K562 (cell line): ENCODE data around the gene KCNA2. TPM values are rescaled to one million over a fixed set of nuclear protein-coding genes. Genes with fewer than 3 reads are reported as not detected.

Source experiments
- ATAC-seq: fragments of 200-7000 bp; cut with Tn5 transposase; 3 replicates; pipeline ENCODE4 v1.9.1; 2020; ENCODE audit warnings: moderate library complexity
- BruUV-seq: library from RNA; stranded (reverse); fragments of 400-500 nt; replicated peaks from 2 replicates; lab custom pipeline; 2021; lab: Mats Ljungman, UMichigan
- CTCF ChIA-PET: fragments of 300-600 bp; formaldehyde crosslinking; extraction: SDS; loops from one replicate; lab custom pipeline; 2021; ENCODE audit warnings: low intra/inter-chr PET ratio; lab: Yijun Ruan, JAX
- POLR2A ChIA-PET: fragments of 300-600, 350-650 bp; sonication (Branson Sonifier 250); formaldehyde crosslinking; extraction: SDS; loops from one replicate; lab custom pipeline; 2021; ENCODE audit warnings: antibody characterized with exemption, inconsistent platforms; lab: Yijun Ruan, JAX
- DNase-seq, 4 experiments: peaks; one replicate each; pipeline versions ENCODE4 v3.0.0 to v3.0.0-alpha.2; 2011 to 2018; ENCODE audit warnings: low spot score in 3 of 4, mixed read lengths in 3 of 4; ENCODE audit errors: extremely low read depth in 1 of 4
- FAIRE-seq: peaks from 2 replicates; lab custom pipeline; 2011; peaks lifted over from hg19 to GRCh38; lab: Jason Lieb, UNC
- H2AFZ ChIP-seq: 2 replicates; pipeline ENCODE4 v1.6.0; 2011; ENCODE audit warnings: low read depth, low read length, control low read depth, inconsistent platforms
- H3K27ac ChIP-seq: fragments of 200-600 bp; 3 replicates; pipeline ENCODE4 v1.8.0; 2011; ENCODE audit warnings: low read depth, mild to moderate bottlenecking, control low read depth, inconsistent platforms, low read length, moderate library complexity, mixed read lengths; ENCODE audit errors: extremely low read depth
- H3K27me3 ChIP-seq, 2 experiments: fragments of 300-600 bp in 1 of 2; 2 replicates in 1 of 2; 3 replicates in 1 of 2; pipeline versions ENCODE4 v1.6.0 to v1.8.0; 2011; ENCODE audit warnings: inconsistent platforms in 2 of 2, low read length in 2 of 2, mild to moderate bottlenecking in 1 of 2, mixed read lengths in 1 of 2, moderate library complexity in 1 of 2; ENCODE audit not compliant: control insufficient read depth in 2 of 2, insufficient read depth in 2 of 2
- H3K36me3 ChIP-seq: fragments of 300-600 bp; 3 replicates; pipeline ENCODE4 v1.8.0; 2011; ENCODE audit warnings: mild to moderate bottlenecking, low read length, inconsistent platforms; ENCODE audit not compliant: control insufficient read depth, insufficient read depth
- H3K4me1 ChIP-seq, 2 experiments: fragments of 200-600 bp in 1 of 2; replicated peaks in 1 of 2; 2 replicates in 1 of 2; 3 replicates in 1 of 2; pipeline versions ENCODE4 v1.5.1 to v1.8.0; 2011; ENCODE audit warnings: inconsistent platforms in 2 of 2, low read length in 2 of 2, mild to moderate bottlenecking in 1 of 2, mixed read lengths in 1 of 2, moderate library complexity in 1 of 2; ENCODE audit not compliant: control insufficient read depth in 2 of 2, insufficient read depth in 2 of 2
- H3K4me2 ChIP-seq: 2 replicates; pipeline ENCODE4 v1.6.1; 2011; ENCODE audit warnings: low read length, control low read depth, inconsistent platforms, mixed read lengths; ENCODE audit not compliant: insufficient read depth
- H3K4me3 ChIP-seq: fragments of 200-600 bp; sonication (generic), shearing (Covaris generic); 2 replicates; pipeline ENCODE4 v1.5.1; 2016; ENCODE audit warnings: control low read depth, inconsistent platforms
- H3K79me2 ChIP-seq: fragments of 200-600 bp; 3 replicates; pipeline ENCODE4 v1.8.0; 2011; ENCODE audit warnings: low read length, inconsistent platforms; ENCODE audit not compliant: control insufficient read depth, insufficient read depth
- H3K9ac ChIP-seq, 2 experiments: 2 replicates each; pipeline versions ENCODE4 v1.6.0 to v1.6.1; 2011; ENCODE audit warnings: low read depth in 2 of 2, low read length in 2 of 2, control low read depth in 1 of 2, inconsistent platforms in 1 of 2, mild to moderate bottlenecking in 1 of 2, mixed read lengths in 1 of 2; ENCODE audit not compliant: insufficient read depth in 1 of 2
- H3K9me1 ChIP-seq: one replicate; pipeline ENCODE4 v1.6.0; 2011; ENCODE audit warnings: inconsistent platforms, mild to moderate bottlenecking, low read length, moderate library complexity; ENCODE audit not compliant: control insufficient read depth, insufficient read depth
- H3K9me3 ChIP-seq: replicated peaks from 2 replicates; pipeline ENCODE4 v1.5.1; 2011; ENCODE audit warnings: low read depth, low read length, inconsistent platforms; ENCODE audit not compliant: control insufficient read depth, insufficient read depth
- H4K20me1 ChIP-seq: replicated peaks from 2 replicates; pipeline ENCODE4 v1.6.1; 2011; ENCODE audit warnings: low read length, inconsistent platforms, mixed read lengths; ENCODE audit not compliant: control insufficient read depth, insufficient read depth
- MEF2A ChIP-seq: IDR thresholded peaks from 2 replicates; pipeline ENCODE4 v1.6.1; 2011; ENCODE audit warnings: low read depth, mild to moderate bottlenecking, low read length, moderate library complexity; ENCODE audit not compliant: control insufficient read depth
- ZBTB17 ChIP-seq: fragments of 450-650 bp; formaldehyde crosslinking; IDR thresholded peaks from 2 replicates; pipeline ENCODE4 v1.4.0; 2020; ENCODE audit warnings: mild to moderate bottlenecking
- ZBTB2 ChIP-seq: fragments of 450-650 bp; IDR thresholded peaks from 2 replicates; pipeline ENCODE4 v1.6.1; 2016; ENCODE audit warnings: antibody characterized with exemption
- ZNF232 ChIP-seq: sonication (generic); formaldehyde crosslinking; IDR thresholded peaks from 2 replicates; pipeline ENCODE4 v1.8.0; 2022; ENCODE audit warnings: mild to moderate bottlenecking, missing genetic modification reagents
- ZNF699 ChIP-seq: fragments of 250-450 bp; sonication (Bioruptor Pico); IDR thresholded peaks from 2 replicates; pipeline ENCODE4 v1.8.0; 2021; ENCODE audit warnings: mild to moderate bottlenecking, moderate library complexity; ENCODE audit not compliant: insufficient replicate concordance
- WGBS: fragments of 100-300 bp; shearing (Covaris generic); methylation state at CpG from one replicate; pipeline ENCODE4 v1.1.6; 2016; ENCODE audit warnings: low coverage, mixed read lengths; ENCODE audit not compliant: insufficient coverage; ENCODE audit errors: missing lambda C conversion rate; 5-methylcytosine and 5-hydroxymethylcytosine counted together
- in situ Hi-C: fragments of 300-500 bp; cut with MboI; formaldehyde crosslinking; loops from 4 replicates; pipeline ENCODE4 v1.15.0; 2018; ENCODE audit warnings: inconsistent platforms, mixed read lengths
- intact Hi-C: fragments of 100-400 bp; cut with micrococcal nuclease; formaldehyde crosslinking; loops from 2 replicates; pipeline ENCODE4 v1.14.2; 2022
- polyA plus RNA-seq, 8 experiments: library from polyadenylated mRNA; depleted of rRNA in 4 of 8; stranded (reverse) in 5 of 8; unstranded in 3 of 8; fragments of >200 nt; fragmentation: Nextera tagmentation in 2 of 8; fragmentation: Illumina TruSeq in 1 of 8; extraction: Ambion mirVana in 2 of 8; extraction: Trizol in 1 of 8; gene quantifications; 2 replicates each; pipeline versions ENCODE4 v1.2.1 to v1.2.3, GENCODE V29; 2011 to 2014; ENCODE audit warnings: inconsistent platforms in 1 of 8, missing spikeins in 1 of 8
- total RNA-seq, 7 experiments: library from RNA; depleted of rRNA in 6 of 7; stranded (reverse); fragments of >200 nt in 6 of 7; fragmentation: Illumina TruSeq in 2 of 7; extraction: Trizol in 2 of 7; gene quantifications; 2 replicates each; pipeline versions ENCODE4 v1.2.1 to v1.2.3, GENCODE V29; 2011 to 2021; ENCODE audit warnings: low replicate concordance in 1 of 7

Gene KCNA2
- total and polyA plus RNA-seq, 9 of the 15 experiments (the other 6 are each of a cell fraction or from before 2014, with no cell fraction given): not detected

GRCh38 chr1:110584045-110584444, 22.1 kb downstream of the KCNA2 start:
- Histone ChIP-seq H3K9me1 (no peaks in the 10 kb centered on the region), H3K4me2 (no peak overlapping the region), H3K27me3 (peaks cover 8 to 64% of the 10 kb centered on the region in 2 experiments; a peak in 4 of 5 replicates), H2AFZ (no peak overlapping the region), H3K9me3 (no peaks in the 10 kb centered on the region), H3K79me2 (no peaks in the 10 kb centered on the region), H3K27ac (no peak overlapping the region), H3K9ac (no peak overlapping the region), H3K4me1 (no peaks in the 10 kb centered on the region), H3K36me3 (no peaks in the 10 kb centered on the region), H4K20me1 (no peaks in the 10 kb centered on the region), H3K4me3 (no peak overlapping the region)
- under 1% methylated on average over 8 of the region's 8 CpGs for WGBS
- ChIA-PET CTCF (no interaction called here), POLR2A (interaction anchor here (1.5 to 3.1 kb wide), 2 partner anchors 9 to 11 kb away, joined by 3 to 10 read pairs; no protein-coding TSS in a partner anchor)
- ATAC-seq: no peak
- in situ Hi-C loops: no loop called here
- no peak for FAIRE-seq
- TF ChIP-seq MEF2A: no peak
- no peak for TF ChIP-seq ZBTB17 (CRISPR knock-in tag)
- TF ChIP-seq ZNF232 (CRISPR knock-in tag): no peak
- TF ChIP-seq ZNF699: no peak
- TF ChIP-seq ZBTB2: no peak
- no TSS peak for BruUV-seq
- DNase-seq: no peak
- intact Hi-C loops: no loop called here
